Uterus (tissue), 2 donors: ENCODE data around the gene TIFAB.

Source experiments
- CTCF ChIP-seq, 4 experiments: fragments of 200-600 bp in 2 of 4; fragments of 450-650 bp in 2 of 4; sonication (generic) in 2 of 4; IDR thresholded peaks; one replicate each; pipeline ENCODE4 v1.5.1; 2016 to 2019; ENCODE audit warnings: antibody characterized with exemption in 4 of 4, mild to moderate bottlenecking in 2 of 4, moderate library complexity in 1 of 4
- POLR2A ChIP-seq, 2 donors: fragments of 450-650 bp; IDR thresholded peaks; one replicate each; pipeline ENCODE4 v1.6.1; 2016; ENCODE audit warnings: antibody characterized with exemption in 2 of 2, mild to moderate bottlenecking in 1 of 2, moderate library complexity in 1 of 2

- TF ChIP-seq CTCF (IDR thresholded peaks at IDR 0.05) (no peak), POLR2A (IDR thresholded peaks at IDR 0.05) (no peak)
Measured at GRCh38 chr5:135438636-135439221, 13.4 kb downstream of the TIFAB start.
